Left cardiac atrium (tissue), 4 donors: ENCODE data around the gene TYW1. TPM values are rescaled to one million over a fixed set of nuclear protein-coding genes. Genes with fewer than 3 reads are reported as not detected.
A peak's percentile ranks its signal among the peaks of the same experiment; 100 is the strongest.
"Not testable (repeated sequence)": the region's sequence is repeated elsewhere in the genome, so short reads cannot be mapped to it uniquely, and the experiment has no call there.

Experiments
- ATAC-seq, 2 donors: fragments of 200-7000 bp; cut with Tn5 transposase; one replicate each; pipeline ENCODE4 v1.9.1; 2020; ENCODE audit warnings: mild to moderate bottlenecking in 2 of 2, moderate library complexity in 2 of 2
- DNase-seq: peaks from one replicate; pipeline ENCODE4 v3.0.0-alpha.2; 2020
- intact Hi-C, 2 donors: fragments of 100-400 bp; cut with DNase I; formaldehyde crosslinking; loops; one replicate each; pipeline versions ENCODE4 v1.14.1 to v1.15.1; 2022 to 2023
- total RNA-seq, 2 donors: library from RNA; stranded (reverse); fragmentation: NEBNext Ultra II Directional; extraction: Animal tissue kit (Norgen Biotek cat#: 25700); gene quantifications; one replicate each; pipeline ENCODE4 v1.2.1, GENCODE V29; 2021
- donor health status: DM: no; HTN: yes; CAD: no.
- donor health status: DM: no; HTN: yes; CAD: no; lungs with severe emphysema.
- donor health status: DM: yes; HTN: yes; CAD: no.
- donor health status: Dilated cardiomyopathy.

The TYW1 gene
- total RNA-seq, 2 donors from 2014 or later = 10.8 to 13.3 TPM

DNA sequence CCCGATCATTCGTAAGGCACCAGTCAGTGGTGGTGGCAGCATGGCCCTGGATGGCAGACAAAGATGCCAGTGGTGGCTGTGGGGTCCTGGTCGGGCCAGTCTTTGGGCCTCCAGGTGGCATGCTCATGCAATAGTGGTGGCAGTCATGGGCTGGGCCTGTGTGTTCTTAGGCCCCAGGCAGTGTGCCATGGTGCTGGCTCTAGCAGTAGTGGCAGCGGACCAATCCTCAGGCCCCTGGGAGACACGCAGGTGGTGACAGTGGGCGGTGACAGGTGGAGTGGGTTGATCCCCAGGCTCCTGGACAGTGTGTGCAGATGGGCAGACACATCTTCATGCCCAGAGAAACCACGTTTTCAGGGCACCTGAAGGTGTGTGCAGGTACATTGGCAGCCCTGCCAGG lies 159.4 kb downstream of the TYW1 start:
- ATAC-seq, DNase-seq, intact Hi-C loops: not testable (repeated sequence)

DNA sequence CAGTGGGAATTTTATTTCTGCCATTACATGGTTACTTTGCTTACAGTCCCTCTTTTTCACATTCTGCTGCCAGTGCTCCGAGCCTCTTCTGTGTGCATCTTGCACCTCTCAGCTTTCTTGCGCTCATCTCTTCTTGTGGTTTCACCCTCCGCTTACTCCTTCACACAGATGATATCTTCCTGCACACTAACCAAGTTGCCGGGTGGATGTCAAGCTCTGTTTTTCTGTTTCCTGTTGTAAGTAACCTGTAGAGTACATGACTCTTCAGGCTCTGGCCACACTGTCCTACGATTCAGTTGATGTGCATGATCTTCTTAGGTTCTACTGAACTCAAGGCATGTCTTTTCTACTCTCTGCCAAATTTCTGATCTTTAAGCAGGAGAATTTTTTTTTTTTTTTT lies 166.7 kb downstream of the TYW1 start:
- ATAC-seq, DNase-seq, intact Hi-C loops: not testable (repeated sequence)

DNA sequence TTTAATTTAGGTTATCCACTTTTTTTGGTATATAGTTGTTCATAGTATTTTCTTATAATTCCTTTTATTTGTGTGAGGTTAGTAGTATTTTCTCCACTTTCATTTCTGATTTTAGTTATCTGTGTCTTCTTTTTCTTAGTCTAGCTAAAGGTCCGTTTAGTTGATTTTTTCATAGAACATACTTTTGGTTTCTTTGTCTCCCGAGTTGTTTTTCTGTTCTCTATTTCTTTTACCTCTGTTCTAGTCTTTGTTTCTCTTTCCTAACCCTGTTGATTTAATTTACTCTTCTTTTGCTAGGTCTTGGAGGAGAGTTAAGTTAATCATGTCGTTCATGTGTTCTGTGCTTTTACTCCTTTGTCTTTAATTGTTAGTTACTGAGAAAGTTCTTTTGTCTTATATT lies 174.5 kb downstream of the TYW1 start:
- ATAC-seq, intact Hi-C loops, DNase-seq: not testable (repeated sequence)

DNA sequence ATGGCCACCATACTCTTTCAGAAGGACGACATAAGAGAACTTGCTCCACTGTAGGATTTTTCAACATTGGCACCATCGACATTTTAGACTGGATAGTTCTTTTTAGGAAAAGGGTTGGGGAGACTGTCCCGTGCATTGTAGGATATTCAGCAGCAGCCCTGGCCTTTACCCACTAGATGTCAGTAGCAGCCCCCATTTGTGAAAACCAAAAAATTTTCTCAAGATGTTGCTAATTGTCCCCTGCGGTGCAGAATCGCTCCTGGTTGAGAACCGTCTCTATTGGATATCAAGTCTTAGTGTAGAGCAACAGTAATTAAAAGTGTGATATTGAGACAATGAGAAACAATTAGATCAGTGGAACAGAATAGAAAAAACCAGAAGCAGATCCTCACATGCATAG lies 180.1 kb downstream of the TYW1 start:
- peak in 1 of 2 donors; percentile 48 for ATAC-seq
- DNase-seq, intact Hi-C loops: not testable (repeated sequence)

DNA sequence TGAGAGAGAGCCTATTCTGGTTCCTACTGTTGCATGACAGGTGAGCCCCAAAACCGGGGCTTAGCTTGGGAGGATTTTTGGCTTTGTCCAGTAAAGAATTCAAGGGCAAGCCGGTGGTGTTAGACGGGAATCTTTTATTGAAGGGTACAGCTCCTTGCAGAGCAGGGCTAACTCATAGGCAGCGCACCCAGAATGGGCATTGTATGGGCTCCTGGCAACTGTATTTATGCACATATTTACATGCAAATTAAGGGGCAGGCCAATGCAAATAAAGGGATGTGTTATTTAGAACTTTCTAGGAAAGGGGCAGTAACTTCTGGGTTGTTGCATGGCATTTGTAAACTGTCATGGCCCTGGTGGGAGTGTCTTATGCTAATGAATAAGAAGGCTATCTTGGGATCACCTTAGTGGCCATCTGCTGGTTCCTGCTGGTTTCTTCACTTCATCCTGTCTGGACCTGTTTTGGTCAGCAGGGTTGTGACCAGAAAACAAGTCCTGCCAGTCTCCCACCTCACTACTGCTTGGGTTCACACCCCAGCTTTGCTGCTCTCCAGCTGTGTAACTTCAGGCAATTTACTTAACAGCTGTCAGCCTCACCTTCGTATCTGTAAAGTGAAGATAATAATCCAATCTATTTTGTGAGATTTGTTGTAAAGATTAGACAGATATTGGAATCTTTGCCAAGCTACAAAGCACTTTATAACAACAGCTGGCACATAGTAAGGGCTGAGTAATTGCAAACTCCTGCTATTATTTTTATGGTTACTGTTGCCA lies 182.5 kb downstream of the TYW1 start:
- ATAC-seq, intact Hi-C loops, DNase-seq: not testable (repeated sequence)

DNA sequence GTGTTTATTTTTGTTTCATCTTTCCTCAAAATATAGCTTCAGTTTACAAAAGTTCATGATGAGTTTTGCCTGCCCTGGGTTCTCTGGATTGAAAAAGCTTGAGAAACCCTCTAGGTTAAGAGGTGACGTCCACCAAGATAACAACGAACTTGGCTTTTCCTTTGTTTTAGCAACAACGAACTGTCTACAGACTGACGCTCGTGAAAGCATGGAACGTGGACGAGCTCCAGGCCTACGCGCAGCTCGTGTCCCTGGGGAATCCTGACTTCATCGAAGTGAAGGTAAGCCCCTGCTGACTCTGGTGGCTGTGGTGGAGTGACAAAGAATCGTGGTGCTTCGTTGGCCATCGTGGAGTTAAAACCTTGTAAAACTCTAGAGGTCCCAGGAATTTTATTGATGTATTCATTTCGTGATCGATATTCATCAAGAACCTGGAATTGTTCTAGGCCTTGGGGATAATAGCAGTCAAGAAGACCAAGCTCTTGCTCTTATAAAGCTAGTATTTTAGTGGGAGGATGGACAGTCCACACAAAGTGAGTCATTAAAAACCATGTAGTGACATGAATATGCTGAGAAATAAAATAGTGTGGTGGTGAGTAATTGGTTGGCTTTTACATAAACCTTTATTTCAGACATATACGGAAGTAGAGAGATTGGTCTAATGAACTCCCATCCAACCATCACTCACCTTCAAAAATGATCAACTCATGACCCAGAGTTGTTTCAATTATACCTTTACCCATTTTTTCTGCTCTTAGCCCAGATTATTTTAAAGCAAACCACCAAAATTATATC lies 186.5 kb downstream of the TYW1 start:
- DNase-seq = peak; percentile 28
- intact Hi-C loops = not testable (repeated sequence)
- ATAC-seq = peak; percentile 58 to 62

DNA sequence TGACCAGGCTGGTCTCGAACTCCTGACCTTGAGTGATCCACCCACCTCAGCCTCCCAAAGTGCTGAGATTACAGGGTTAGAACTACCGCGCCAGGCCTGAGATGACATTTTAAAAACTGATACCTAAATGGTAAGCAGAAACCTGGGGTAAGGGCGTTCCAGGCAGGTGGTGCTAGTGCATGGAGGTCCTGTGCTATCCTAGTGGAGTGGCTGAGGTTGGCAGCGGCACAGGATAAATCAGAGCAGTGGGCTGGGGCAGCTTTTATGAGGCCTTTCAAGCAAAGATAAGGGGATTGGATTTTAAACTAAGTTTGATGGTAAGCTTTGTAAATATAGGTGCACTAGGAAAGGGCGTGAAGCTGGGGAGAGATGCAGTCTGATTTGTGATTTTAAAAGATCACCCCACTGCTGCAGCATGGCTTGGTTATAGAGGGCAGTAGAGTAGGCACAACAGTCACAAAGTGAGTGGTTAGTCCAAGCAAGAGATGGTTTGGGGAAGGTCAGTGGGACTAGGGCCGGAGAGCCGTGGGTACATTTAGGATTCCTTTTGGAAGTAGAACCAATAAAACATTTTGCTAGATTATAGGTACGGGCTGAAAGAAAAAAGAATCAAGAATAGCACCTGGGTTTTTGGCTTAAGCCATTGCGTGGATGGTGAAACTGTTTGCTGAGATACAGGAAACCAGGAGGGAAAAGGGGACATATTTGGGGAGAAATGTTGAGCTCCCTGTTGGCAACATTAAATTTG lies 188.5 kb downstream of the TYW1 start:
- ATAC-seq, intact Hi-C loops, DNase-seq: not testable (repeated sequence)

DNA sequence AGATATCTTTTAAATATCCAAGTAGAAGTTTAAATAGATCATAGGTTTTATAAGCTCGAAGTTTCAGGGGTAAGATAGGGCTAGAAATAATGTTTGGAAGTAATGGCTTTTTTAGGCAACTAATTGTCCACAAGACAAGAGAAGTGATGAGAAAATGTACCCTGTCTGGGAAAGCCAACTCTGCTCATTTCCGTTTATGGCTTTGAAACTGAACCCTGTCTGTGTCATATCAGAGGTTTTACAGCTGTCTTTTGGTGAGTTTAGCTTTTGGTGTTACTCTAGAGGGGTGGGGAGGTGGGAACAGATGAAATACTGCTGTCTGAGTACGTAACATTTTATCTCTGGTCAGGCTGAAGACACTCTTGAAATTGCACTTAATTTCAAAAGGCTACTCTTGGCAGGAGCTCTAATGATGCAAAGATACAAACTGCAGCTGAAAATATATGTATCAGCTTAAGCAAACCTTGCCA lies 189.1 kb downstream of the TYW1 start:
- peak; percentile 85 to 91 for ATAC-seq
- intact Hi-C loops = not testable (repeated sequence)

DNA sequence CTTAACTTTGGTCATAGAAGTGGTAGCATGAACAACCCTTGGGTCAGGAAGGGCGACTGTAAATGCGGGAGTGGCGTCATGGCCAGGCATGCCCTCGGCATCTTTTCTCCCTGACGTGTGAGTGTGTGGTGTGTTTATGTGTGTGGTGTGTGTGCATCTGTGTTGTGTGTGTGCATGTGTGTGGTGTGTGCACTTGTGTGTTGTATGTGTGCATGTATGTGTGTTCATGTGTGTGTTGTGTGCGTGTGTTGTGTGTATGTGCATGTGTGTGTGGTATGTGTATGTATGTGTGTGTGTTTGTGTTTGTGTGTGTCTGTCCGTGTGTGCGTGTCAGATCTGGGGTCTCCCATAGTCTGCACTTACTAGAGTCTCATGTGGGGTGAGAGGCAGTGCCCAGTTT lies 192.5 kb downstream of the TYW1 start:
- ATAC-seq, DNase-seq, intact Hi-C loops: not testable (repeated sequence)

More for the DNA sequence above, 189.1 kb downstream of the TYW1 start:
- DNase-seq = not testable (repeated sequence)

DNA sequence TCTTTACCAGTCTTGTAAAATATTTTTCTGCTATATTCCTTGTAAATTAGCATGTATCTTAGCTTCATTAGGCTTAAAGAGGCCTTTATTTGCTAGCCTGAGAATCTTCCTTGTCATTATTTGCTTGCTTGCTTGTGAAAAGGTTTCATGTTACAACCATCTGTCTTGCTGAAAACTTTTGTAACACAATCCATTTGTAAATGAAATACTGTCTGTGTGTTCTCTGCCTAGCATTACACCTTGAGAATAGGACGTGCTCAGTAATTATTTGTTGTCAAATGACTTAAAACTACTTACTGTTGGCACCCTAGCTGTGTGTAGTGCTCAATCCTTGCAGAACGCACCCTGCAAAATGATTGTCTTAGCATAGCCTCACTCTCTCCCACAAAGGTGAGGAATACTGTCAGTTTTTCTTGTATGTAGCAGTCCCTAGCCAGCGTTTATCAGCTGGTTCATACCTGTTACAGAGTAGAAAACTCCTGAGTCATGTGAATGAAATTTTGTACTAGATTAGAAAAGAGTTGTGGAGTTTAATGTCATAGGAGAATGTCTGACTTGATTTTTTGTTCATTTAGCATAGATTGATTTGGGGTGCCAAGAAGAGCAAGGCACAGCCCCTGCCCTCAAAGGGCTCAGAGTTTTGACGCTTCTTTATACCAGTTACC lies 193.3 kb downstream of the TYW1 start:
- intact Hi-C loops, DNase-seq, ATAC-seq: not testable (repeated sequence)

DNA sequence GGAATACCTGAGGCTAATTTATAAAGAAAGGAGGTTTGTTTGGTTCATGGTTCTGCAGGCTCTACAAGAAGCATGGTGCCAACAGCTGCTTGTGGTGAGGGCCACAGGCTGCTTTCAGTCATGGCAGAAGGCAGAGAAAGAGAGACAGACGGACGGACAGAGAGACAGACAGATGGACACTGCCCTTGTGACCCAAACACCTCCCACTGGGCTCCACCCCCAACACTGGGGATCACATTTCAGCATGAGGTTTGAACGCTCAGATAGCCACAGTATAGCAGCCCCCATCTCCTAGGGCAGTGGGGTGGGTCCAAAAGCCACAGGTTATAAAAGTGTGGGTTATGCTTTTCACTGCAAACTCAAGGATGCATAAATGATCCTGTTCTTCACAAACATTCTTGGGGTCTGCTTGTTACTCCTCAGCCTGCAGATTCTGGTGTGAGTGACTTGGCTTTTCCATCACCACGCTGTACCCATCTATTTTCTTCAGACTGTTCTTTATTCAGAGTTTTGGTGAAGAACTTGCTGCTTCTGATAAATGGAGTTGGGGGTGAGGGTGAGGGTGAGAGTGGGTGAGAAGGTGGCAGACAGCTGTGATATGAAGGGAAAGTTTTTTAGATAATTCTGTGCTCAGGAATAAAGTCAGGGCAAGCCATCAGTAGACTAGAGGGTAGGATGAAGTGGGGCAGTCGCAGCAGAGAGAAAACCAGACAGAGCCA lies 194.5 kb downstream of the TYW1 start:
- DNase-seq, ATAC-seq, intact Hi-C loops: not testable (repeated sequence)

DNA sequence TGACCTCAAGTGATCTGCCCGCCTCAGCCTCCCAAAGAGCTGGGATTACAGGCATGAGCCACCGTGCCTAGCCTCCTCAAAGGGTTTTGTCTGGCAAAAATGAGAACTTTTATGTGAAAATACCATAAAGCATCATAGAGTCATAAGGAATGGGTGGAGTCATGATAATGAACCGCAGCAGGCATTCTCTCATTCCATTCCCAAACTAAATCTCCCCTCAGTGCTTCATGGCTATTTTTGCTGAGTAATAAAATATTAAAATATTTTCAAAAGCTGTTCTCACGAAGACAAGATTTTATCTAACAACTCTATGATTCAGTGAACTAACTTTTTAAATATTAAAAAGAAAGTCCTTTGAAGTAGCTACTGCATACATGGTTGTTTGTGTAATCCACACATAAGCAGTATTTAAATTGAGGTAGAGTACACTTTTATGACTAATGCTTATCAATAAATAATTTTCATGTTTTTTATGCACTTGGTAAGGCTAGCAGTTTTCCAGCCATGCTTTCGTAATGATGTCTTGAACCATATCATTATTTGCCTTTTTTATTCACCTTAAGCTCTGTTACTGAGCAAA lies 195.6 kb downstream of the TYW1 start:
- DNase-seq, ATAC-seq, intact Hi-C loops: not testable (repeated sequence)

DNA sequence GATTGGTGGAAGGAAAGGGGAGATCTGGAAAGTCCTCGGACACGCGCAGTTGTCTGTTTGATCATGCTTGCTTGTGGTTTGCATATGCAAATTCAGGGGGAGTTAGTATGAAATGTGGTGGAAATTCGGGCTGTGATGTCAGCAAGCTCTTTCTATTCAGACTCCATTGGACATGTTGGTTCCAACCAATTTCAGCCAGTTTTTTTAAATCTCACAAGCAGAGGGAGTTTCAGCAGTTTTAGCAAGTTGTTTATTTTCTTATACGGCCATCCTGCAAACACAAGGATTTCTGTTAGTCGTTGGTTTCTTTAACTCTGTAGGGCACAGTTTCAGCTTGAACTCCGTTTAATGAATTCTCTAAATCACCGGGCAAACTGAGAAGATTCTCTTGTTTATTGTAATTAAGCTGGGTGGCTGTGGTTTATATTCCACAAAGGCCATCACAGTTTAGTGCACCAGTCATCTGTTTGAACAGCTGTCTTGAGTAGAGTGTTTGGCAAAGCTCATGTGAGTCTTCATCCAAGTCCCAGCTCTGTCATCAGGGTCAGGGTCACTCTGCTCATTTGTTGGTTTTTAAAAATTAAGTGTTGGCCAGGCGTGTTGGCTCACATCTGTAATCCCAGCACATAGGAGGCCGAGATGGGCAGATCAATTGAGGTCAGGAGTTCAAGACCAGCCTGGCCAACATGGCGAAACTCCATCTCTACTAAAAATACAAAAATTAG lies 196.4 kb downstream of the TYW1 start:
- ATAC-seq (peak; percentile 91 to 93), DNase-seq (peak; percentile 22)
- intact Hi-C loops = not testable (repeated sequence)

DNA sequence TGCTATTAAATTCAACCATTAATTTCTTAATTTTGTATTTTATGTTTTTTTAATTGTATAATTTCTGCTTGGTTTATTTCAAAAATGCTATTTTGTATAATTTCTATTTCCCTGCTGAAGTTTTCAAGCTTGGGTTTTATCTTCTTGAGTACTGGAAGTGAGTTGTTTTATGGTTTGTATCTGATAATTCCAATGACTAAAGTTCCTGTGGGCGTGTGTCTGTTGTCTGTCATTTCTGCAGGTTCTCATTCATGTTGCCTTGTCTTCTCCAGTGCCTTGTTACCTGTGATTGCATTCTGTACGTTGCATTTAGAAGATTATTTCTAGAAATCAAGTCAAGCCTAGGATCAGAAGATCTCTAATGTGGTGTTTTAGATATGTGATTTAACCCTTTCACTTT lies 199.5 kb downstream of the TYW1 start:
- DNase-seq, intact Hi-C loops, ATAC-seq: not testable (repeated sequence)

DNA sequence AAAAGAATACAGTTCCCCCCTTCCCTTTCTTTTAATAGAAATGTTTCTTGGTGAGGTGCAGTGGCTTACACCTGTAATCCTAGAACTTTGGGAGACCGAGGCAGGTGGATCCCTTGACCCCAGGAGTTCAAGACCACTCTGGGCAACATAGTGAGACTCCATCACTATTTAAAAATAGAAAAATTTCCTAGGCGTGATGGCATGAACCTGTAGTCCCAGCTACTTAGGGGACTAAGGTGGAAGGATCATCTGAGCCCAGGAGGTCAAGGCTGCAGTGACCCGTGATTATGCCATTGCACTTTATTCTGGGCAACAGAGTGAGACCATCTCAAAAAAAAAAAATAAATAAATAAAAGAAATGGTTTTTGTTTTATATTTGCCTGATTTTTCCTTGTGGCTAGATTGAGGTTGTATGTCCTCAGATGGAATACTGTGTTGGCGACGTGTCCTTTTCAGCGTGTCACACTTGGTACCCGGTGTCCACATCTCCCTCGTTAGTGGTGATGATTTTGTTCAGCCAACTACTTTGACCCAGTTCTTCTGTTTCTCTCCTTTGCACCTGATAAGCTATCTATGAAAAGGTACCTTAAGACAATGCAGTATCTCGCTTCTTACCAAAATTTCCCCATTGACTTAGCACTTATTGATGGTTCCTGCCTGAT lies 202.4 kb downstream of the TYW1 start:
- DNase-seq, intact Hi-C loops, ATAC-seq: not testable (repeated sequence)

DNA sequence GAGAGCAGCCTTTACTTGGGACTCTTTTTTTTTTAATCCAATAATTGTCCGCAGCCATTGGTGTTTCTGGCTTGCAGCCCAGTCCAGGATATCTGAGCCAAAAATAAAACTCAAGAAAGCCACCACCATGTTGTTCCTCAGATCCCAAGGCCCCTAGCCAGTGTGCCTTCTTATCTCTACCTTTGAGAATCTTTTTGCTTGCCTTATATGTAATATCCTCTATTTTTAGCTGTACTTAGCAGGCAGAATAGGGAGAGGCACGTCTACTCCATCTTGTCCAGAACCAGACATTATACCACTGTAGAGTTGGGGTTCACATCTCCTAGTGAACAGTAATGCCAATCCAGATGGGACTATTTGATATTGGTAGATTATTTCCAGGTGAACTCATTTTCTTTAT lies 209.1 kb downstream of the TYW1 start:
- intact Hi-C loops, DNase-seq: not testable (repeated sequence)
- peak; percentile 38 to 80 for ATAC-seq
